ENCODE data around the gene ARMC6. TPM values are rescaled to one million over a fixed set of nuclear protein-coding genes. Genes with fewer than 3 reads are reported as not detected.

The ARMC6 gene
- total RNA-seq, result 10 to 100 TPM; 12.0 to 32.3 (median 15.6) TPM

- H3K4me3 ChIP-seq, result peak within 1 kb of the TSS; percentile 64 to 82
- H3K36me3 ChIP-seq, result no peaks in the 10 kb centered on the region
- no peaks in the 10 kb centered on the region for H3K27me3 ChIP-seq
- peak within 1 kb of the TSS; percentile 89 to 99 for H3K27ac ChIP-seq
- H3K9me3 ChIP-seq, result no peaks in the 10 kb centered on the region
- H3K4me1 ChIP-seq, result peaks cover 0 to 7% of the 10 kb centered on the region in 2 donors
- peak; percentile 46 to 79 for TF ChIP-seq POLR2A (IDR thresholded peaks at IDR 0.05)
- peak in 3 of 4 experiments; percentile 9 to 37 (median 22) for TF ChIP-seq CTCF (IDR thresholded peaks at IDR 0.05)
- intact Hi-C loops (cut with DNase I; ENCODE audit: low total_unique reads), result no loop called here
- DNase-seq, result peak; percentile 73 to 89
These were observed at the start of gene ARMC6, which contains the start of gene SUGP2 for GRCh38 chr19:19033426-19034203. TSS of gene ARMC6 (plus strand) at chr19:19033603. CDS start at chr19:19034210, 607 bp downstream. TSS of gene SUGP2 (minus strand) at chr19:19033517. CDS start at chr19:19031071, 2,446 bp downstream.

GRCh38 chr19:18984251-18984650 lies 49.2 kb upstream of the ARMC6 start:
- Histone ChIP-seq H3K4me3 (no peak overlapping the region), H3K27ac (no peak overlapping the region), H3K27me3 (no peaks in the 10 kb centered on the region), H3K36me3 (no peaks in the 10 kb centered on the region), H3K4me1 (no peaks in the 10 kb centered on the region), H3K9me3 (no peaks in the 10 kb centered on the region)
- intact Hi-C loops (cut with DNase I; ENCODE audit: low total_unique reads), result no loop called here
- no peak for DNase-seq
- no peak for TF ChIP-seq CTCF (IDR thresholded peaks at IDR 0.05)
- TF ChIP-seq POLR2A (IDR thresholded peaks at IDR 0.05), result no peak

DNA sequence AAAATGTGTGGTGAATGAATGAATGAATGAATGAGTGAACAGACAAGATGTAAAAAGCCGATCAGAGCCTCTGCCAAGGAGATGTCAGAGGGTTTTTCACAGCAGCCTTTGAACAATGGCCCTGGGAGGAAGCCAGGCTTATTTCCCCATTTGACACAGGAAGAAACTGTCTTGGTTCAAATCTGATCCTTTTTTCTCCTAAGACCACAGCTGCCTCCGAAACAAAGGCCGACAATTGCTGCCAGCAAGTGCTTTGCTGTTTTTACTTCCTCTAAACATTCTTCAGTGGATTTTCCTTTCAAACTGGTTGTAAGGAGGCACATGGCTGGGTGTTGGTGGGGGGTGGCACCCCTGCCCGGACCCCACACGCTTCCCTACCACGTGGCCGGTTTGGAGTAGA lies 48.1 kb upstream of the ARMC6 start:
- no peak for DNase-seq
- no peak overlapping the region for H3K4me3 ChIP-seq
- no peaks in the 10 kb centered on the region for H3K27me3 ChIP-seq
- no peak for TF ChIP-seq POLR2A (IDR thresholded peaks at IDR 0.05)
- TF ChIP-seq CTCF (IDR thresholded peaks at IDR 0.05), result no peak
- intact Hi-C loops (cut with DNase I; ENCODE audit: low total_unique reads), result no loop called here
- H3K36me3 ChIP-seq, result no peaks in the 10 kb centered on the region
- H3K9me3 ChIP-seq, result no peaks in the 10 kb centered on the region
- no peak overlapping the region for H3K27ac ChIP-seq
- no peaks in the 10 kb centered on the region for H3K4me1 ChIP-seq

- intact Hi-C loops (cut with DNase I; ENCODE audit: low total_unique reads), result no loop called here
- no peak overlapping the region for H3K4me3 ChIP-seq
These were observed 45.9 kb upstream of the ARMC6 start for GRCh38 chr19:18987456-18987855.

More at GRCh38 chr19:18987456-18987855, 45.9 kb upstream of the ARMC6 start:
- H3K4me1 ChIP-seq, result no peaks in the 10 kb centered on the region
- H3K27me3 ChIP-seq, result no peaks in the 10 kb centered on the region
- H3K9me3 ChIP-seq, result no peaks in the 10 kb centered on the region
- no peak for TF ChIP-seq POLR2A (IDR thresholded peaks at IDR 0.05)
- TF ChIP-seq CTCF (IDR thresholded peaks at IDR 0.05), result no peak
- H3K27ac ChIP-seq, result no peak overlapping the region
- H3K36me3 ChIP-seq, result no peaks in the 10 kb centered on the region
- DNase-seq, result no peak

All from uterus (tissue), 4 donors.